DMS114 treated with DMSO at 0.1 percent for 48 hours (cell line): ENCODE data around the gene AP1G1.
"Not testable (repeated sequence)": the region's sequence is repeated elsewhere in the genome, so short reads cannot be mapped to it uniquely, and the experiment has no call there.

Source experiments
- DNase-seq: peaks from one replicate; lab custom pipeline; 2025; ENCODE audit not compliant: unreplicated experiment; lab: John Stamatoyannopoulos, UW

The AP1G1 gene

DNA sequence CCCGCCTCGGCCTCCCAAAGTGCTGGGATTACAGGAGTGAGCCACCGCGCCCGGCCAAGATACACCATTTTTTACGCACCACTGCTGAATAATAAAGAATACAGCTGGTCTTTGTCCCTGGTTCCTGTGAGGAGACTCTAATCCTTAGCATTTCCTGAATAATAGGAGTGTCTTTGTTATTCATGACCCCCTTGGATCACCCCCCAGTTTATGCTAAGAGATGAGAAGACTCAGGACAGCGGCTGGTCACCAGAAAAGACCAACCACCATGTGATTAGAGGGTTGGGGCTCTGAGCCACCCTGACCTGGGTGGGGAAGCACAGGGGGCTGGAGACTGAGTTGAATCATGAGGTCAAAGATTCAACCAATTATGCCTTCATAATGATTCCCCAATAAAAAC is 101.4 kb downstream of the AP1G1 start:
- DNase-seq, result no peak

GRCh38 chr16:71706046-71706445 is 102.6 kb downstream of the AP1G1 start:
- DNase-seq, result no peak

DNA sequence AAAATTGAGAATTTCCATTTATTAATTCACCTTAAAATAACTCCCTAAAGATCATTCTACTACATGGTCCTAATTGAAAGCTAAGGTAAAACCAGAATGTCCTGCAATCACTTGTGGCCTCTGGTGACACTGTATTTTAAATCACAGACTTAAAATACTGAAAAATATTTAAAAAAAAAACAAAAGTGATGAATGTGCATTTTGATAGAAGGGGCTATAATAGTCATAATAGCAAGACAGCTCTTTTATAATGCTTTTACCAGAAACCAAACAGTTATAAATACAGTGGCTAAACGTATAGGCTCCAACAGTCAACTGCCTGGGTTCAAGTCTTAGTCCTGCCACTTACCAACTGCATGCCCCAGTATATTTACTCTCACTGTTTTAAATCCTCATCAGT is 105.3 kb downstream of the AP1G1 start:
- no peak for DNase-seq

GRCh38 chr16:71700831-71701230 is 107.8 kb downstream of the AP1G1 start:
- no peak for DNase-seq

- DNase-seq, result no peak
These were observed 110.1 kb downstream of the AP1G1 start for GRCh38 chr16:71698491-71698890.

DNA sequence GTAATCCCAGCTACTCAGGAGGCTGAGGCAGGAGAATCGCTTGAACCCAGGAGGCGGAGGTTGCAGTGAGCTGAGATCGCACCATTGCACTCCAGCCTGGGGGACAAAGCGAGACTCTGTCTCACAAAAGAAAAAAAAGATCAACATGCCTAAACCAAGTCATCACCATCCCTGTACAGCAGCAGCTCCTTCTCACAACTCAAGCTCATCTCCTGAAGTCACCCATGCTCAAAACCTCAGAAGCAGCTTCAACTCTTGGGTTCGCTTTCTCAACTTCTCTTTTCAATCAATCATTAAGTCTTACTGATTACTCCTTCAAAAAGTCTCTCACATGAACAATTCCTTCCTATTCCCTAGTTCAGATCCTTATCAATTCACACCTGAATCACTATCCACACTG is 115.5 kb downstream of the AP1G1 start:
- DNase-seq, result no peak

DNA sequence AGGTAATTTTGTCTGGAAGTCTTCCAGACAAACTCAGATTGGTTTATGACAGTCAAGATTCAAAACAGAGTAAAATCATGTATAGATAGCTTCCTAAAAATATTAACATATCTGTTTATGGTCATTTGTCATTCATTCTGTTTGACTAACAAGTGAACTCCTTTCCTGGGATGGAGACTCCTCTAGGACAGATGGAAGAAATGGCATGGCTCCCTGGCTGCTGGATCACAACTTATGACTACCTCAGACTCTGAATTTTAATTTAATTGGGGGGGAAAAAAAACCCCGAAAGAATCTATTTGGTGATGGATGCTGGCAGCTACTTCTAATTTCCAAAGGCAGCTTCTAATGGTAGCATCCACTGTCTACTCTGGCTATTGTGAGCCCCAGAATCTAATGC is 118.7 kb downstream of the AP1G1 start:
- DNase-seq, result no peak

DNA sequence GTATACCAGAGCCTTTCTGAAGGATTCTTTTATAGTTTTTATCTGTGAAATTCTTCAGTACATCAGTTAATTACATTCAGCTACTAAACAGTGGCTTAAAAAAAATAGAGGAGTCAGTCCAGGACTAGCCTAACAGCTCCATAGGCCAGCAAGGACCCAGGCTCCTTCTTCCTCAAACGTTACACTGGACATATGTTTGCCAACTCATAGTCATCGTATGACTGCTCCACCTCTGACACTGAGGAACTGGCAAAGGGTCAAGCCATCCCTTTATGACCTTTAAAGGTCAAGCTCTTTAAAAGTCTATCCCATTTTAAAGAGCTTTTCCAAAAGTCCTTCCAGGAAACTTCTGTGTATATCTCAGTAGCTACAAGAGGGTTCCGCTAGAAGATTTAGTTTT is 120.8 kb downstream of the AP1G1 start:
- no peak for DNase-seq

- not testable (repeated sequence) for DNase-seq
These were observed 124.4 kb downstream of the AP1G1 start for GRCh38 chr16:71684280-71684679.

DNA sequence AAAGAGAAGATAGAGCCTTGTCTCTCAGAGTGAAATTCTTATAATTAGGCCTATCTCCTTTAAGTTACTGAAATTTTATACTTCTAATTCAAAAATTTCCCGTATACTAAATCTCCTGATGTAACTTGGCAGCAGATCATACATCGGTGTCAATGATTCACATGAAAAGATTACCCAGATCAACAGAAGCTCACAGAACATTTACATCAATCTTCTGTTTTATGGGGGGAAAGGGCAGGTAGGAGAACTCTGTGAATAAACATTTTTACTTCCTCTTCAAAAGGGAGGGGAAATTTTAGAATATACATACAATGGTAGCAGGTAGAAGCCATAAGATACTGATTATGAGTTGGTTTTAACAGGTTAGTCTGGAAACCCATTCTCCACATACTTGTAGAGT is 127.3 kb downstream of the AP1G1 start:
- no peak for DNase-seq
